Neuronal stem cell (in vitro differentiated cells): ENCODE results near the gene SH3BP2.

Experiments used
- DNase-seq: peaks from one replicate; pipeline ENCODE4 v3.0.0-alpha.2; 2013; ENCODE audit warnings: low spot score
- H2AFZ ChIP-seq: one replicate; pipeline ENCODE4 v1.6.1; 2013; ENCODE audit warnings: mild to moderate bottlenecking, low read length, inconsistent platforms
- H2AK5ac ChIP-seq: 2 replicates; pipeline ENCODE4 v1.6.1; 2013; ENCODE audit warnings: low read depth, mild to moderate bottlenecking, inconsistent platforms, low read length, moderate library complexity, mixed read lengths
- H2BK120ac ChIP-seq: 2 replicates; pipeline ENCODE4 v1.6.1; 2013; ENCODE audit warnings: low read depth, mild to moderate bottlenecking, inconsistent platforms, low read length, moderate library complexity, mixed read lengths
- H2BK12ac ChIP-seq: one replicate; pipeline ENCODE4 v1.6.1; 2013; ENCODE audit warnings: low read length, inconsistent platforms
- H2BK15ac ChIP-seq: 2 replicates; pipeline ENCODE4 v1.6.1; 2013; ENCODE audit warnings: mild to moderate bottlenecking, low read length, inconsistent platforms, mixed read lengths
- H2BK5ac ChIP-seq: one replicate; pipeline ENCODE4 v1.6.1; 2013; ENCODE audit warnings: inconsistent platforms, mild to moderate bottlenecking, low read length, moderate library complexity
- H3K14ac ChIP-seq: one replicate; pipeline ENCODE4 v1.6.1; 2013; ENCODE audit warnings: low read length, inconsistent platforms
- H3K18ac ChIP-seq: 2 replicates; pipeline ENCODE4 v1.6.1; 2013; ENCODE audit warnings: low read length, inconsistent platforms
- H3K23ac ChIP-seq: 2 replicates; pipeline ENCODE4 v1.6.1; 2013; ENCODE audit warnings: low read depth, mild to moderate bottlenecking, mixed read lengths, low read length, inconsistent platforms; ENCODE audit not compliant: poor library complexity
- H3K27ac ChIP-seq: replicated peaks from 3 replicates; pipeline ENCODE4 v1.5.1; 2013; ENCODE audit warnings: low read length, inconsistent platforms
- H3K27me3 ChIP-seq, 3 experiments: 2 replicates each; pipeline ENCODE4 v1.6.1; 2013; ENCODE audit warnings: low read length in 3 of 3, mild to moderate bottlenecking in 2 of 3, inconsistent platforms in 1 of 3, low read depth in 1 of 3, mixed read lengths in 1 of 3, moderate library complexity in 1 of 3; ENCODE audit not compliant: control insufficient read depth in 3 of 3, insufficient read depth in 3 of 3
- H3K36me3 ChIP-seq, 2 donors: replicated peaks in 1 of 2; 2 replicates each; pipeline ENCODE4 v1.6.1; 2013; ENCODE audit warnings: low read length in 2 of 2; ENCODE audit not compliant: control insufficient read depth in 2 of 2, insufficient read depth in 2 of 2
- H3K4ac ChIP-seq: 2 replicates; pipeline ENCODE4 v1.6.1; 2013; ENCODE audit warnings: inconsistent platforms, mild to moderate bottlenecking, low read length, moderate library complexity
- H3K4me1 ChIP-seq, 2 donors: 1 replicate in 1 of 2; 2 replicates in 1 of 2; pipeline ENCODE4 v1.6.1; 2013; ENCODE audit warnings: low read length in 2 of 2, low read depth in 1 of 2; ENCODE audit not compliant: control insufficient read depth in 2 of 2, insufficient read depth in 1 of 2
- H3K4me2 ChIP-seq: one replicate; pipeline ENCODE4 v1.6.1; 2013; ENCODE audit warnings: mild to moderate bottlenecking, low read length, inconsistent platforms; ENCODE audit not compliant: insufficient read depth, poor library complexity, severe bottlenecking
- H3K4me3 ChIP-seq, 2 donors: 2 replicates each; pipeline ENCODE4 v1.5.1; 2013; ENCODE audit warnings: low read length in 2 of 2, mild to moderate bottlenecking in 2 of 2, inconsistent platforms in 1 of 2, moderate library complexity in 1 of 2
- H3K79me1 ChIP-seq: one replicate; pipeline ENCODE4 v1.6.1; 2013; ENCODE audit warnings: low read depth, mild to moderate bottlenecking, inconsistent platforms, low read length, moderate library complexity
- H3K9ac ChIP-seq: one replicate; pipeline ENCODE4 v1.6.1; 2013; ENCODE audit warnings: mild to moderate bottlenecking, low read depth, low read length, inconsistent platforms; ENCODE audit not compliant: poor library complexity
- H3K9me3 ChIP-seq, 2 donors: replicated peaks in 1 of 2; 2 replicates each; pipeline versions ENCODE3 to v1.6.1; 2013; ENCODE audit warnings: low read length in 2 of 2, mild to moderate bottlenecking in 2 of 2, inconsistent platforms in 1 of 2, low read depth in 1 of 2, mixed read lengths in 1 of 2, moderate library complexity in 1 of 2; ENCODE audit not compliant: control insufficient read depth in 2 of 2, insufficient read depth in 1 of 2
- H4K8ac ChIP-seq: one replicate; pipeline ENCODE4 v1.6.1; 2013; ENCODE audit warnings: low read depth, mild to moderate bottlenecking, inconsistent platforms, low read length, moderate library complexity
- H4K91ac ChIP-seq: one replicate; pipeline ENCODE4 v1.6.1; 2013; ENCODE audit warnings: low read length, low read depth, mild to moderate bottlenecking, inconsistent platforms; ENCODE audit not compliant: poor library complexity
- WGBS, 2 donors: extraction: QIAGEN DNeasy Blood & Tissue Kit; methylation state at CpG; one replicate each; pipeline ENCODE4 v1.1.7; 2013; ENCODE audit warnings: missing lambda C conversion rate in 2 of 2, mixed read lengths in 1 of 2; ENCODE audit not compliant: insufficient read length in 2 of 2, insufficient replicate concordance in 1 of 2; ENCODE audit errors: extremely low coverage in 2 of 2; 5-methylcytosine and 5-hydroxymethylcytosine counted together

SH3BP2 gene

DNA sequence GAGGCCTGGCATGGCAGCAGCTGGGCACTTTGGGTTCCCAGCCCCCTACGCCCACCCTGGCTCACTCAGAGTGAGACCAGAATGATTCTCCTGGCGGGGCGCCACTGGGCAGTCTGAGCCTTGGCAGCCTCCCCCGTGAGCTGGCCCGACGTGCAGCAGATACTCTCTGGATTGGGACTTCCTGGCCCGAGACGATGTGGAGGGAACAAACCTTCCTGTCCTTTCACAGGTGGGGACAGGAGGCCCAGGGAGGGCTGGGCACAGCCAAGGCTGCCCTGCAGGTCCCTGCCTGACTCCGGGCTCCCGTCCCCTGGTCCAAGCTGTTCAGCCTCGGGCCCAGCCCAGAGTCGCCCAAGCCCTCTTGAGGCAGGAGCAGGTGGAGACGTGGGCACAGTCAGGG lies 32.9 kb downstream of the SH3BP2 start:
- Histone ChIP-seq H2AFZ (no peak overlapping the region), H3K36me3 (peaks cover 35 to 80% of the 10 kb centered on the region in 2 donors), H3K4me2 (no peak overlapping the region), H3K4ac (no peak overlapping the region), H2BK15ac (no peak overlapping the region), H3K27me3 (no peaks in the 10 kb centered on the region), H3K9ac (peak overlapping the region; percentile 44), H3K4me1 (no peaks in the 10 kb centered on the region), H3K27ac (no peak overlapping the region), H3K79me1 (peaks cover 5% of the 10 kb centered on the region), H3K23ac (peak overlapping the region; percentile 73), H4K8ac (no peak overlapping the region), H3K9me3 (no peaks in the 10 kb centered on the region), H2BK5ac (no peak overlapping the region), H3K4me3 (no peak overlapping the region), H4K91ac (no peak overlapping the region), H2AK5ac (no peak overlapping the region), H2BK120ac (no peak overlapping the region), H2BK12ac (no peak overlapping the region), H3K14ac (no peak overlapping the region), H3K18ac (no peak overlapping the region)
- no CpG with 5 or more reads among the region's 13 CpGs for WGBS, 2 donors
- DNase-seq = no peak

DNA sequence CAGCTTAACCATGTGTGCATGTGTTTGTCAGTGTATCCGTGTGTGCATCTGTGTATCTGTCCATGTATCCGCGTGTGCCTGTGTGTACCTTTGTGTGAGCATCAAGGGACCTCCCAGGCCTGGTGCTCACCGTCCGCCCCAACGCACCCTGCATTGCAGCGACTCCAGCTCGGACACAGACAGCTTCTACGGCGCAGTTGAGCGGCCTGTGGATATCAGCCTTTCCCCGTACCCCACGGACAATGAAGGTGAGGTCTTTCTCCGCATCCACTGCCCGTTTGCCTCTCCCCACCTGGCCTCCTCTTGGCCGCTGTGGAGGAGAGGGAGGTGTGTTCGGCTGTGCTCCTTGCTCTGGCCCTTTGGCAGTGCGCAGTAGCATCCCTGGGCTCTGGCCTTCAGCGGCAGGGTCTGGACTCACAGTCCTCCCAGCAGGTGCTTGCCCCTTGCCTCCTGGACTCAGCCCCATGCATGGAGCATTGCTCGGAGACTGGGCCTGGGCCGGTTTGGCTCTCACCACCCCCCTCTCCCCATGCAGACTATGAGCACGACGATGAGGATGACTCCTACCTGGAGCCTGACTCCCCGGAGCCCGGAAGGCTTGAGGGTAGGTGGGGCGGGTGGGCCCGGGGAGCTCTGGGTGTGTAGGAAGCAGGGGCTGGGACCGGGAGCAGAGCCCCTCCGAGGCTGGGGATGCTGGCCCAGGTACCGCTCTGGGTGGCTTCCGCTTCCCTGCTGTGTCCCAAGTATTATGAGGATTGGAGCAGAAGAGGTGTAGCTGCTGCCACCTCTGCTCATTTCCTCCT lies 34.4 kb downstream of the SH3BP2 start:
- Histone ChIP-seq H4K91ac (no peak overlapping the region), H3K79me1 (peaks cover 5% of the 10 kb centered on the region), H2BK12ac (no peak overlapping the region), H2BK120ac (no peak overlapping the region), H3K9me3 (no peaks in the 10 kb centered on the region), H2BK15ac (no peak overlapping the region), H3K4me3 (peak overlapping the region in 1 of 2 donors; percentile 9), H3K27ac (no peak overlapping the region), H3K14ac (no peak overlapping the region), H3K4ac (no peak overlapping the region), H2BK5ac (peak overlapping the region; percentile 20), H2AFZ (no peak overlapping the region), H3K9ac (peak overlapping the region; percentile 26), H2AK5ac (no peak overlapping the region), H3K4me2 (no peak overlapping the region), H3K4me1 (no peaks in the 10 kb centered on the region), H4K8ac (no peak overlapping the region), H3K18ac (no peak overlapping the region), H3K27me3 (no peaks in the 10 kb centered on the region), H3K23ac (peak overlapping the region; percentile 20), H3K36me3 (peaks cover 42 to 90% of the 10 kb centered on the region in 2 donors)
- no CpG with 5 or more reads among the region's 31 CpGs for WGBS, 2 donors
- no peak for DNase-seq

DNA sequence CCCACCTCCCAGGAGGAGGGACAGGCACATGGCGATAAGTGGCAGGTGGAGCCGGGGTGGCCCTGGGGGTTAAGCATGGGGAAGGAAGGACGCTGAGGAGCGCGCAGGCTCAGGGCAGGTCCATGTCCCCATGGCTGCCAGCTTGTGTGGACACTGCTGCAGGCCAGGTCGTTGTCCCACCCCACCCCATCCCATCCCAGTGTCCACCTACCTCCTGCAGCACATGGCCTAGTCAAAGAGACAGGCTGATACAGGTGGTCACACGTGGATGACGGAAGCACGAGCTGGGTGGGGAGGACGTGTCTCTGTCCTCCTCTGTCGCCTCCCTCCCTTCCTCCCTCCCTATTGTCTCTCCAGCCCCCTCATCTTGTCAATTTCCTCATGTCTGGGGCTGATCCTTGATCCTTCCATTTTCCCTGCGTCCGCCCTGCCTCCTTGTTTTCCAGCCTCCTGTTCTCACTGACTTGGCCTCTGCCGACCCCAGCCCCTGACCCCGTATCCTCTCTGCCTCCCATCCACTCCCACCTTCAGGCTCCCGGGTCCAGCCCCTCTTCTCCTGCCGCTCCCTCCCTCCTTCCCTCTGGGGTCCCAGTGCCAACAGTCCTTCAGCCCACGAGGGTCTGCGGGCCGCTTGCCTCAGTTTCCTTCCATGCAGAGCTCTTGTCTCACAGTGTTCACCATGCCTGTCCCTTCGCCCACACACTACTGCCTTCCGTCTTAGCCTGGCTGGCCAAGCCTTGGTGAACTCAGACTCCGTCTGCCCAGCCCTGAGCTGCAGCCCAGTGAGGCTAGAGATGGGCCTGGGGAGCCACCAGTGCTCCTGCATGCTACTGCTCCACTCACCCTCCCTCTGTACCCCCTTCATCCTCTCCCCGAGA lies 35.2 kb downstream of the SH3BP2 start:
- H3K23ac ChIP-seq = no peak overlapping the region
- H2AFZ ChIP-seq = no peak overlapping the region
- H2BK120ac ChIP-seq = no peak overlapping the region
- no peak overlapping the region for H2BK15ac ChIP-seq
- H3K4ac ChIP-seq = no peak overlapping the region
- H3K79me1 ChIP-seq = peaks cover 7% of the 10 kb centered on the region
- peak overlapping the region; percentile 97 for H3K14ac ChIP-seq
- H2BK5ac ChIP-seq = peak overlapping the region; percentile 20
- H2BK12ac ChIP-seq = peak overlapping the region; percentile 22
- no peak for DNase-seq
- peaks cover 40 to 94% of the 10 kb centered on the region in 2 donors for H3K36me3 ChIP-seq
- H3K9me3 ChIP-seq = no peaks in the 10 kb centered on the region
- H3K27me3 ChIP-seq = no peaks in the 10 kb centered on the region
- H2AK5ac ChIP-seq = no peak overlapping the region
- no peak overlapping the region for H3K4me3 ChIP-seq
- H4K8ac ChIP-seq = no peak overlapping the region
- no peak overlapping the region for H4K91ac ChIP-seq
- peak overlapping the region; percentile 30 for H3K9ac ChIP-seq
- H3K27ac ChIP-seq = no peak overlapping the region
- H3K4me1 ChIP-seq = no peaks in the 10 kb centered on the region
- H3K18ac ChIP-seq = peak overlapping the region; percentile 17
- WGBS, 2 donors = no CpG with 5 or more reads among the region's 24 CpGs
- H3K4me2 ChIP-seq = no peak overlapping the region

DNA sequence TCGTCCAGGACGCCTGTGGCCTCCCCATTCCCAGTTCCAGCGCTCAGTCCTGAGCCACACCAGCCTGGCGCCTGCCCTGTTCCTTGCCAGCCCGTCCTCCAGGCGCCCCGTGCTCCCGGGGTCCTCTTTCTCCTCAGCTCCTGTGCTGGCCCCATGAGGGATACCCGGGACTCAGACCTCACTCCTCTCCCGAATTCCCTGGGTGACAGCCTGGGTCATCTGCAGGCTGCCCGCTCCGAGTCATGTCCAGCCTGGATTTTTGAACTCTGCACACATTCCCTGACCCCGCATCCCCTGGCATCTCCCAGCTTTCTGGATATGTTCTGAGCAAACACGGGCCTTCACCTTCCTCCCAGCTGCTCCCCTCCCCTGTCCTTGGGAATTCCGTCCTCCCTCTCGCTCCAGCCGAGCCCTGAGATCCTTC lies 35.9 kb downstream of the SH3BP2 start:
- Histone ChIP-seq H2BK15ac (no peak overlapping the region), H3K9ac (peak overlapping the region; percentile 30), H3K14ac (peak overlapping the region; percentile 97), H2AFZ (no peak overlapping the region), H3K4me1 (no peaks in the 10 kb centered on the region), H3K9me3 (no peaks in the 10 kb centered on the region), H3K36me3 (peaks cover 40 to 93% of the 10 kb centered on the region in 2 donors), H2BK120ac (no peak overlapping the region), H3K27ac (no peak overlapping the region), H2BK12ac (no peak overlapping the region), H3K18ac (peak overlapping the region; percentile 17), H3K4me2 (no peak overlapping the region), H3K4me3 (no peak overlapping the region), H3K79me1 (peaks cover 7% of the 10 kb centered on the region), H4K8ac (no peak overlapping the region), H2BK5ac (no peak overlapping the region), H3K23ac (no peak overlapping the region), H4K91ac (no peak overlapping the region), H3K27me3 (no peaks in the 10 kb centered on the region), H2AK5ac (no peak overlapping the region), H3K4ac (no peak overlapping the region)
- no peak for DNase-seq
- WGBS, 2 donors = no CpG with 5 or more reads among the region's 17 CpGs
